Measurements from ENCODE around the gene ICA1L. TPM values are rescaled to one million over a fixed set of nuclear protein-coding genes. Genes with fewer than 3 reads are reported as not detected.
"Not testable (repeated sequence)": the region's sequence is repeated elsewhere in the genome, so short reads cannot be mapped to it uniquely, and the experiment has no call there.

The ICA1L gene
- total RNA-seq, 4 donors from 2014 or later, result 3.4 to 14.0 (median 9.9) TPM

DNA sequence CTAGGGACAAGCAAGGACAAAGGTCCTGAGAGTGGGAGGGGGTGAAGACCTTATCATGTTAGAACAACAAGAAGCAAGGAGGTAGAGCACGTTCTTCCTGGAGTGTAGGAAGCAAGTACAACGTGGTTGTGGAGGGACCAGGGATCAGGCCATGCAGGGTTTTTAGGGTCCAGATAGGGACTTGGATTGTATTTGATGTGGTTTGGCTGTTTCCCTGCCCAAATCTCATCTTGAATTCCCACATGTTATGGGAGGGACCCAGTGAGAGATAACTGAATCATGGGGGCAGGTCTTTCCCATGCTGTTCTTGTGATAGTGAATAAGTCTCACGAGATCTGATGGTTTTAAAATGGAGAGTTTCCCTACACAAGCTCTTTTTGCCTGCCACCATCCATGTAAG lies 53.2 kb downstream of the ICA1L start:
- TF ChIP-seq CTCF (IDR thresholded peaks at IDR 0.05), result no peak
- DNase-seq (ENCODE audit: low spot score) (no peak), ATAC-seq (ENCODE audit: low FRiP score) (no peak)

DNA sequence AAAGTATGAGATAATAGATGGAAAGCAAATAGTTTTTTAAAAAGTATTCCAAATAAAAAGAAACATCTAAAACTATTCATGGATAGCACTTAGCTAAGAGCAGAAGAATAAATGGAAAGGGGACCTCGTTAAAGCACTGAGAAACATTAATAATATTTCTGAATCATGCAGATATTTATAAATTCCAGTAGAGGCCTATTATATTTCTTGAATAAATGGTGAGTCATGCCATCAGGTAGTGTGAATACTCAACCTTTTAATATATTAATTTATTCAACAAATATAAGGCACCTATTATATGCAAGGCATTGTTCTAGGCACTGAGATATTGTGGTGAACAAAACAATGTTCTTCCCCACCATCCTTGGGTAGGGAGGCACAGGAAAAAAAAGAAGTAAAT lies 53.8 kb downstream of the ICA1L start:
- DNase-seq (ENCODE audit: low spot score), result no peak
- TF ChIP-seq CTCF (IDR thresholded peaks at IDR 0.05), result no peak
- ATAC-seq (ENCODE audit: low FRiP score), result no peak

GRCh38 chr2:202815548-202816360 lies 55.8 kb downstream of the ICA1L start:
- DNase-seq (ENCODE audit: low spot score), result no peak
- no peak for TF ChIP-seq CTCF (IDR thresholded peaks at IDR 0.05)
- no peak for ATAC-seq (ENCODE audit: low FRiP score)

DNA sequence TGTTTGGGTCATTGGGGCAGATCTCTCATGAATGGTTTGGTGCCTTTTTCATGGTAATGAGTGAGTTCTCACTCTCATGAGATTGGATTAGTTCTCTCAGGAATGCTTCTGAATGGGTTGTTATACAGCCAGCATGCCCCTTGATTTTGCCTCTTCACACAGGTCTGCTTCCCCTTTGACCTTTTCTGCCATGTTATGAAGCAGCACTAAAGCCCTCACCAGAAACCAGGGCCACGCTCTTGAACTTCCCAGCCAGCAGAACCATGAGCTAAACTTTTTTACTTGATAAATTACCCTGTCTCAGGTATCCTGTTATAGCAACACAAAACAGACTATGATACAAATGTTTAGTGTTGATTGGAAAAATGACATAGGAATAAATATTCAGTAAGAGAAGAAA lies 57.3 kb downstream of the ICA1L start:
- ATAC-seq (ENCODE audit: low FRiP score) (no peak), DNase-seq (ENCODE audit: low spot score) (no peak)
- no peak for TF ChIP-seq CTCF (IDR thresholded peaks at IDR 0.05)

- DNase-seq (ENCODE audit: low spot score) (no peak), ATAC-seq (ENCODE audit: low FRiP score) (no peak)
- no peak for TF ChIP-seq CTCF (IDR thresholded peaks at IDR 0.05)
Measured at GRCh38 chr2:202813387-202813786, 58.2 kb downstream of the ICA1L start.

DNA sequence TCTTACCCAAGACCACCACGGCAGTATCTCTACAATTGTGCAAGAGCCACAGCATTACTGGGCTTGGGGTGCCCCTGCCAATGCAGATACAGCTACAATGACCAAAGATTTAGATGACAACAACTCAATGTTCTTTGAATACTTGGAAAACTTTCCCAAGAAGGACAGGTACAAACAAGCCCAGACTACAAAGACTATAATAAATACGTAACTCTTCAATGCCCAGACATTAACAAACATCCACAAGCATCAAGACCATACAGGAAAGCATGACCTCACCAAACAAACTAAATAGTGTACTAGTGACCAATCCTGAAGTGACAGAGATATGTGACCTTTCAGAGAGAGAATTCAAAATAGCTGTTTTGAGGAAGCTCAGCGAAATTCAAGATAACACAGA lies 62.8 kb downstream of the ICA1L start:
- DNase-seq (ENCODE audit: low spot score) (no peak), ATAC-seq (ENCODE audit: low FRiP score) (no peak)
- no peak for TF ChIP-seq CTCF (IDR thresholded peaks at IDR 0.05)

- DNase-seq (ENCODE audit: low spot score) (peak; percentile 27), ATAC-seq (ENCODE audit: low FRiP score) (peak; percentile 70)
Measured at GRCh38 chr2:202807431-202808138, 64.0 kb downstream of the ICA1L start.

DNA sequence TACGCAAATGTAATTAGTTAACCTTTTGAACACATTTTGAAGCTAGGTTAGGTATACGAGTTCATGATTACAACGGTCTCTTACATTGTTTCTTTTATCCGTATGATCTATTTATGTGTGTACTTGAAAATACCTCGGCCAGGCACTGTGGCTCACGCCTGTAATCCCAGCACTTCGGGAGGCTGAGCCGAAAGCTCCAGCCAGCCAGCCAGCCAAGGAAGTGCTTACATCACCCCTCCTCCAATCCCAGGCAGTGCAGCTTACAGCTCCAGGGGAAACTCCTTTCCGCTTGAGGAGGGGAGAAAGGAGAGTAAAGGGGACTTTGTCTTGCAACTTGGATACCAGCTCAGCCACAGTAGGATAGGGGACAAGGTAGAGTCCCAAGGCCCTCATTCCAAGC lies 65.7 kb downstream of the ICA1L start:
- not testable (repeated sequence) for DNase-seq (ENCODE audit: low spot score)
- peak; percentile 62 for ATAC-seq (ENCODE audit: low FRiP score)
